NCI-H1930 (cell line): ENCODE results near the gene HAPLN3.

Source experiments
- DNase-seq, 2 experiments: peaks; one replicate each; lab custom pipeline; 2025; lab: John Stamatoyannopoulos, UW

The HAPLN3 gene

GRCh38 chr15:88894348-88894818 lies 961 bp downstream of the HAPLN3 start:
- peak in 1 of 2 experiments; percentile 5 for DNase-seq

- DNase-seq: no peak
These were observed 3.6 kb downstream of the HAPLN3 start for GRCh38 chr15:88891540-88892254.

- no peak for DNase-seq
These were observed 4.8 kb downstream of the HAPLN3 start for GRCh38 chr15:88890495-88890894.

- no peak for DNase-seq
These were observed 6.6 kb downstream of the HAPLN3 start for GRCh38 chr15:88888719-88889118.

GRCh38 chr15:88887068-88887580 lies 8.2 kb downstream of the HAPLN3 start:
- no peak for DNase-seq

GRCh38 chr15:88882785-88883184 lies 12.6 kb downstream of the HAPLN3 start:
- no peak for DNase-seq

GRCh38 chr15:88881775-88882174 lies 13.6 kb downstream of the HAPLN3 start:
- no peak for DNase-seq

GRCh38 chr15:88880944-88881740 lies 14.2 kb downstream of the HAPLN3 start:
- no peak for DNase-seq

- peak; percentile 8 to 9 for DNase-seq
These were observed 16.6 kb downstream of the HAPLN3 start for GRCh38 chr15:88878720-88879184.

- no peak for DNase-seq
These were observed 17.4 kb downstream of the HAPLN3 start for GRCh38 chr15:88877906-88878305.

- no peak for DNase-seq
These were observed 17.9 kb downstream of the HAPLN3 start for GRCh38 chr15:88877415-88877814.

- no peak for DNase-seq
These were observed 18.8 kb downstream of the HAPLN3 start for GRCh38 chr15:88876573-88876972.

- DNase-seq: no peak
These were observed 20.7 kb downstream of the HAPLN3 start for GRCh38 chr15:88874684-88875083.

- DNase-seq: no peak
These were observed 21.1 kb downstream of the HAPLN3 start for GRCh38 chr15:88874275-88874674.

GRCh38 chr15:88873786-88874185 lies 21.6 kb downstream of the HAPLN3 start:
- DNase-seq: no peak

GRCh38 chr15:88872706-88873105 lies 22.6 kb downstream of the HAPLN3 start:
- no peak for DNase-seq

- no peak for DNase-seq
These were observed 23.2 kb downstream of the HAPLN3 start for GRCh38 chr15:88872106-88872505.

- DNase-seq: no peak
These were observed 24.0 kb downstream of the HAPLN3 start for GRCh38 chr15:88871313-88871712.

GRCh38 chr15:88866295-88866881 lies 29.0 kb downstream of the HAPLN3 start:
- DNase-seq: no peak

GRCh38 chr15:88865498-88866099 lies 29.7 kb downstream of the HAPLN3 start:
- no peak for DNase-seq

- DNase-seq: no peak
These were observed 30.4 kb downstream of the HAPLN3 start for GRCh38 chr15:88864861-88865497.

- no peak for DNase-seq
These were observed 31.9 kb downstream of the HAPLN3 start for GRCh38 chr15:88863412-88863811.
